Stimulated activated CD8-positive, alpha-beta memory T cell treated with anti-CD3 and anti-CD28 coated beads, Interleukin-15, amount 100 ng/mL, for 24 hours (primary cell): Measurements from ENCODE around the gene SLIT2.

Experiments
- DNase-seq: peaks from one replicate; pipeline ENCODE4 v3.0.0-alpha.2; 2020; ENCODE audit warnings: low read depth

Gene SLIT2

GRCh38 chr4:20251796-20252655 lies at the start of gene SLIT2:
SLIT2 (plus strand) TSS chr4:20251905; CDS start chr4:20253816, 1,911 bp downstream.
- no peak for DNase-seq

GRCh38 chr4:20203508-20203907 lies 48.2 kb upstream of the SLIT2 start:
- no peak for DNase-seq

- DNase-seq: no peak
Observed at GRCh38 chr4:20217521-20217920, 34.2 kb upstream of the SLIT2 start.

DNA sequence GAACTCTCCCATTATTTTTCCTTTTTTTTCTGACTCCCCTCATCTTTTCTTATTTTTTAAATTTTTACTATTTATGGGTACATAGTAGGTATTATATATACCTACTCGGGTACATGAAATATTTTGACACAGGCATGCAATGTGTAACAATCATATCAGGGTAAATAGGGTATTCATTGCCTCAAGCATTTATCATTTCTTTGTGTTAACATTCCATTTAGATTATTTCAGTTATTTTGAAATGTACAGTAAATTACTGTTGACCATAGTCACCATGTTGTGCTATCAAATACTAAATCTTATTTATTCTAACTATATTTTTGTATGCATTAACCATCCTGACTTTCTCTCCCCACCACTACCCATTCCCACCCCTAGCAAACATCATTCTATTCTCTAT lies 33.8 kb upstream of the SLIT2 start:
- no peak for DNase-seq

DNA sequence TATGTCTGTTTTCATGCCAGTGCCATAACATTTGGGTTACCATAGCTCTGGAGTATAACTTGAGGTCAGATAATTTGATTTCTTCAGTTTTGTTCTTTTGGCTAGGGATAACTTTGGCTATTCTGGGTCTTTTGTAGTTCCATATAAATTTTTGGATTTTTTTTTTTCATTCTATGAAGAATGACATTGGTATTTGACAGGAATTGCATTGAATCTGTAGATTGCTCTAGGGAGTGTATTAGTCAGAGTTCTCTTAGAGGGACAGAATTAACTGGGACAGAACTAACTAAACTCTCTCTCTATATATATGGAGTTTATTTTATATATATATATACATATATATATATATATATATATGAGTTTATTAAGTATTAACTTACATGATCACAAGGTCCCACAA lies 32.2 kb upstream of the SLIT2 start:
- no peak for DNase-seq

DNA sequence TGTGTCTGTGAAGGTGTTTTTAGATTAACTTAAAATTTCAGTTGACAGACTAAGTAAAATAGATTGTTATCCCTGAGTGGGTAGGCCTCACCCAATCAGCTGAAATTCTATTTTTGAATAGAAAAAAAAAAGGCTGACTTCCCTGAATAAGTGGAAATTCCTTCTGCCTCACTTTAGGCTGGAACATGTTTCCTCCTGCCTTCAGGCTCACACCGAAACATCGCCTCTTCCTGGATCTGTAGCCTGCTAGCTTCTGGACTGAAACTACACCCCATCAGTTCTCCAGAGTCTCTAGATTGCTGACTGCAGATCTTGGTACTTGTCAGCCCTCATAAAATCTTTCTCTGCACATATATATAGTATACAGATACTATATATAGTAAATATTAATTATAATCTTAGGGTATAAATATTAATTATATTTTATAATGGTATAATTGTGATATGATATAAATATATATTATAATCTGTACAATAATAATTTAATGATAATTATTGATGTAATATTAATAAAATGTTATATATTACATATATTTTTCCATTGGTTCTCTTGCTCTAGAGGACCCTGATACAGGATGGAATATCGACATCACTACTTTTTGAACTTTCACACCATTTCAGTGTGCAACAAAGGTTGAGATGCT lies 13.7 kb upstream of the SLIT2 start:
- DNase-seq: no peak

GRCh38 chr4:20248155-20248558 lies 3.5 kb upstream of the SLIT2 start:
- no peak for DNase-seq

DNA sequence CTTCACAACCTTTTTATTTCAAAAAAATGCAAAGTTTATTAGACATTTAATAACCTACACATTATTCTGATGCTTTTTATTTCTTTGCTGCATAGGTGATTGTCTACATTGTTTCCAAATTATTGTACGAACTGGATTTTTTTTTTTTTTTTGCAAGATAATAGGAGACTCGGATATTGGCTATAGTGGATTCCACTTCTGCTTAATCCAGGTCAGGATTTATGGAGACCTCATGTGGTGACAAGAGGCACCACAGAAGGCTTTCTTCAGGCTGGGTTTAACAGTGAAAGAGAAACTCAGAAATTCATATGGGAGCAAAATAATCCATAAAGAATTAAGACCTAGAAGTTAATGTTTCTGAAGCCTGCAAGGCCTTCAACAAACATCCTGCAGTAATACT lies 2.4 kb upstream of the SLIT2 start:
- no peak for DNase-seq

DNA sequence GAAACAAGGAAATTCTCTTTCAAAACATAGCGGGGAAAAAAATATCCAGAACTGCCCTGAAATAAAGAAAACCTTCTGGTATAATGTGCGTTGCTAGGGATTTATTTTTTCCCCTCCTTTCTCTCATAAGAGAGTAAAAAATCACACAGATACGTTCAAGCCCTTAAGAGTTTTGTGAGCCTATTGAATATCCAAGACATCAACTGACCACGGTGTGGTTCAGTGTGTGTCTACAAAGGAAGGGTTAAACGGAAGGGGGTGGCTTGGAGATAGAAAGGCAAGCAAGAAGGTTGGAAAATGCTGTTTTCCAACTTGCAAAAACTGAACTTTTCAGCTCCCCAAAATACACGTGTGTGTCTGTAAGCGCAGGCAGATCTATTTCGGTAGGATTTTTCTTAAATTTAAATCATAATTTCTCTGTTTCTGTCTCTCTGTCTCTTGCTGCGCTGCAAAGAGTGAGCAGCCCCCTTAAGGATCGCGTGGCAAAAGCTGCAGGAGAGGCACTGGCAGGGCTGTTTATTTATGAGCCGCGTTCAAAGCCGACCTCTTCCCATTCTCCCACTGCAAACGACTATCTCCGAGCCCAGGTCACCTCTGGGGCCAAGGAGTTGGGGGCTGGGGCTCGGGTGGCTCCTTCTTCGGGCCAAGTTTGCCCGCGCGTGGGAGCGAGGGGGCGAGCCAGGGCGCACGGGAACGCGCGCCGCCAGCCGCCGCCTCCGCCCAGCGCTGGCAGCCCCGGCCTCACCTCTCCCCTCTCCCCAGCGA lies 492 bp upstream of the SLIT2 start:
- no peak for DNase-seq

- DNase-seq: no peak
Observed at GRCh38 chr4:20252656-20253282, 1.1 kb downstream of the SLIT2 start.

DNA sequence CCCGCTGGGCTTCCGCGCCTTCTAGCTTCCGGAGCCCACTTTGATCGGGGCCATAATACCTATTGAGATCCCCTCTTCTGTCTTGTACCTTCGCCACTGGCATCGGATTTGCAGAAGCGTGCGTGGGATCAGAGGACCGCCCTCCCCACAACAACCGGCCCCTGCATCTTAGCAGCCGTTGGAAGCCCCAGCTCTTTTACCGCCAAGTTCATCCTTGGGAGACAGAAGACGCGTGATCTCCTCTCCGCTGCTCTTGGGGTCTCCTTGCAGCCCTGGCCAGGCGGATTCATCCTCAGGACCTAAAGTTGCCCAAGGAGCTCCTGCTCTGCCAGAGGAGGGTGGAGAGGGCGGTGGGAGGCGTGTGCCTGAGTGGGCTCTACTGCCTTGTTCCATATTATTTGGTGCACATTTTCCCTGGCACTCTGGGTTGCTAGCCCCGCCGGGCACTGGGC lies 1.6 kb downstream of the SLIT2 start:
- no peak for DNase-seq

- DNase-seq: no peak
Observed at GRCh38 chr4:20253735-20254409, 2.2 kb downstream of the SLIT2 start.

DNA sequence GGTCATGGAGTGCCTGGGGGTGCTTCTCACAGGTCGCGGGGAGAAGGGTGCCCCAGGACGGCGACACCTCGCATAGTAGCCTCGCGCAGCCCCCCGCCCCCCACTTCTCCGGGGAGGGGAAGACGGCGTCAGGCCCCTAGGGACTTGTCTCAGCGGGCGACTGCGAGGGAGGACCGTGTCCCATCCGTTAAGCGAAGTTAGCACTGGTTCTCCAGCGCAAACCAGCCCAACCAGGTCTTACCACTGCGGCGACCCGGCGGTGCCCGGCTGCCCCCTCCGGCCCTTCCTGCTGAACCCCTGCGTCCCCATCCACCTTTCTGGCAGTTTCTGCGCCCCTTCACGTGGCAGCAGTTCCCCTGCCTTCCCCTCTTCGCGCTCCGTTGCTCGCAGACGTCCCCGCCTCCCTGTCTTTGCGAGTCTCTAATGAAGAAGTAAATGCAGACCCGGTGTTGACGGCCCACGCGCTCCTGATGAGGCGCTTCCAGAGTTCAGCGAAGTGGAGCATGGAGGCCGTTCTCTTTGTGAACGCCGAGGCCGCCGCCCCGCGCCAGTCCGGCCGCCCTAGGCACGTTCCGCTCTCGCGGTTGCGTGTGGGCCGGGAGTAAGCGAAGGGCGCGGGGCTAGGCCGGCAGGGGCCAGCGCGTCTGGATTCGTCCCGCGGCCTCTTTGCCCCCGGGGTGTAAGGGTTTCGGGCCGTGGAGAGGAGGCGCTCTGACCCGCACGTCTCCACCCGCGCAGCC lies 3.0 kb downstream of the SLIT2 start:
- DNase-seq: no peak

- DNase-seq: no peak
Observed at GRCh38 chr4:20255251-20255586, 3.5 kb downstream of the SLIT2 start.

DNA sequence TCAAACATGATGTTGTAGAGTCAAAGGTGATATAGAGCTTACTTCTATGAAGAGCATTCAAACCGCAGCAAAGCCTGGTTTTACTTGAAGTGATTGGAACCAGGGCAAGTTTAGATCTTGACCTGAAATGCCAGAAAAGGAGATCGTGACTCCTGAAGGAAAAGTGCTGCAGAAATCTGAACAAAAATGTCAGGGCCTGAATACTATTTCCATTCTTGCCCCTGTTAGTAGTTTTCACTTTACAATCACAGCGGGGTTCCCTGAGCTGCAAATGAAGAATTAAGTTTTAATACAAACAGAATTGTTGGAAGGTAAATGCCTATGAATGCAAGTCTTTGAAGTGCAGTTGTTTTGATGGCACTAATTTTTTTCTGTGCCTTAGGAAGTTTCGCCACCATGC lies 4.1 kb downstream of the SLIT2 start:
- no peak for DNase-seq

GRCh38 chr4:20256381-20256881 lies 4.7 kb downstream of the SLIT2 start:
- no peak for DNase-seq

DNA sequence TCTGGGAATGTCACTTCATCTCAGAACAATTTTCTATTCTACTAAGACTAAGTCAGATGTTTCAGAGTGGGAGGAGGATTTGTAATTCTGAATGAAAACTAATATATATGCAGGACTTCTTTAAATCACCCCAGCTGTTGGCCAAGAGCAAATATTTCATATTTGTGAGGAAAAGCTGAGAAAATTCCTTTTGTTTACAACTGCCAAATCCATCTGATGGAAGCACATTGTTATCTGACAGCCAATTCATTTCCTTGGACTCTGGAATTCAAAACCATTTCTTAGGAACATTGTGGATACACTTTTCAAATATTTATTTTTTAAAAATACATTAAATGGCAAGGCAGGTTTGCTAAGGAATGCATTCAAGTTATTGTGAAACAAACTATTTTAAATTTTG lies 8.0 kb downstream of the SLIT2 start:
- no peak for DNase-seq

DNA sequence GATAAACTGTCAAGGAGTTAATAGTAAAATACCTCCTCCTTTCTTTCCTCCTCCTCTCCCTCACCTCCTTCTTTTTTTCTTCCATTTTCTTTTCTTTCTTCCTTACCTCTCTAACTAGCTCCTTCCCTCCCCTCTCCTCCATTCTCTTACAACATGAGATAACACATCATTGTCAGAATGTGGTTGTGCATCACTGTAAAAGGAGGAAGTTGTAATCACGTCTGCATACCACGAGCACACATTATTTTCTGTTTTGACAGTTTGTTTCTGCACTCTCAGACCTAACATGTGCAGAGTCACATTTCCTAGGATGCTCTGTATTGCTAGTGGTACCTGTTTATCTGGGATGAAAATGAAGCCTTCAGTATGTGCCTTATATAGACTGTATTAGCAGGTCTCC lies 9.1 kb downstream of the SLIT2 start:
- no peak for DNase-seq

GRCh38 chr4:20262221-20262620 lies 10.5 kb downstream of the SLIT2 start:
- DNase-seq: no peak

DNA sequence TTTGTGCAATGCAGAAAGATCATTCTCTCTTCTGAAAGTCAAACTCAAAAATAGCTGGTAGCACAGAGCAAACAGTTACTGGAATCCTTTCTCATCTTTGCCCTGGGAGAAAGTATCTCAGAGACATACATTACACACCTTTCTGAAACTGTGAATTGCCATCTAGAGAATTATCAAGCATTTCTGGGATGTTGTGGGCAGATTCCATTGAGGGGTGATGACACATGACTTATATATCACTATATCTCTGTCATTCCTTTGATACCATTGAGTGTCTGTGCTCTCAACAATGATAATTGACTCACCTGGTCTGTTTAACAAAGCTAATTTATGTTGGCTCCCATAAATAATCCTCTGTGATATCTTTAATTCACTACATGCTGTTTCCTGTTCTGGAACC lies 13.0 kb downstream of the SLIT2 start:
- DNase-seq: no peak

GRCh38 chr4:20265726-20266125 lies 14.0 kb downstream of the SLIT2 start:
- no peak for DNase-seq
